SK-MEL-5 (cell line): ENCODE measurements around the gene PPFIBP1. TPM values are rescaled to one million over a fixed set of nuclear protein-coding genes. Genes with fewer than 3 reads are reported as not detected.
"Not testable (repeated sequence)": the region's sequence is repeated elsewhere in the genome, so short reads cannot be mapped to it uniquely, and the experiment has no call there.

Source experiments
- DNase-seq: peaks from one replicate; pipeline ENCODE4 v3.0.0-alpha.2; 2016; ENCODE audit warnings: low read depth, low spot score
- in situ Hi-C: cut with HindIII; loops from 2 replicates; pipeline ENCODE4 v1.10.0; 2016; ENCODE audit warnings: low sequenced_read_pairs, high pct_unique_total_duplicates, low pct_unique_long_range_greater_than_20kb
- total RNA-seq: library from RNA; depleted of rRNA; stranded (reverse); fragments of >200 nt; shearing (Covaris generic); gene quantifications from 2 replicates; pipeline ENCODE4 v1.2.3, GENCODE V29; 2014

The PPFIBP1 gene
- total RNA-seq, 1 experiment from 2014 or later, result 55.8 TPM

GRCh38 chr12:27696293-27696652, 172.3 kb downstream of the PPFIBP1 start, which contains the start of gene REP15:
TSS of gene REP15 (plus strand) at chr12:27696447. CDS start at chr12:27696563, 116 bp downstream.
- no peak for DNase-seq
- in situ Hi-C loops, result no loop called here

GRCh38 chr12:27696864-27697564, 173.0 kb downstream of the PPFIBP1 start:
- in situ Hi-C loops, result no loop called here
- DNase-seq, result no peak

GRCh38 chr12:27703720-27704452, 179.9 kb downstream of the PPFIBP1 start:
- in situ Hi-C loops, result no loop called here
- peak; percentile 91 for DNase-seq

- in situ Hi-C loops, result no loop called here
- DNase-seq, result peak; percentile 4
These were observed 181.3 kb downstream of the PPFIBP1 start for GRCh38 chr12:27705263-27705662.

GRCh38 chr12:27707216-27707615, 183.2 kb downstream of the PPFIBP1 start:
- in situ Hi-C loops, result no loop called here
- DNase-seq, result no peak

- no peak for DNase-seq
- in situ Hi-C loops, result no loop called here
These were observed 185.4 kb downstream of the PPFIBP1 start for GRCh38 chr12:27709212-27709931.

- in situ Hi-C loops, result no loop called here
- peak; percentile 40 for DNase-seq
These were observed 186.1 kb downstream of the PPFIBP1 start for GRCh38 chr12:27709932-27710591.

GRCh38 chr12:27710592-27711316, 186.7 kb downstream of the PPFIBP1 start, which contains the start of gene MRPS35:
TSS of gene MRPS35 (plus strand) at chr12:27710832. CDS start at chr12:27710844, 12 bp downstream.
- in situ Hi-C loops, result no loop called here
- DNase-seq, result peak; percentile 89

- in situ Hi-C loops, result no loop called here
These were observed 187.3 kb downstream of the PPFIBP1 start for GRCh38 chr12:27711317-27711682.

GRCh38 chr12:27711967-27712366, 188.0 kb downstream of the PPFIBP1 start:
- in situ Hi-C loops, result no loop called here
- DNase-seq, result no peak

More at GRCh38 chr12:27711317-27711682, 187.3 kb downstream of the PPFIBP1 start:
- peak; percentile 9 for DNase-seq

GRCh38 chr12:27723212-27723611, 199.2 kb downstream of the PPFIBP1 start:
- DNase-seq, result no peak
- in situ Hi-C loops, result no loop called here

- DNase-seq, result no peak
- in situ Hi-C loops, result no loop called here
These were observed 206.1 kb downstream of the PPFIBP1 start for GRCh38 chr12:27730097-27730588.

GRCh38 chr12:27732281-27732680, 208.3 kb downstream of the PPFIBP1 start:
- in situ Hi-C loops, result no loop called here
- peak; percentile 55 for DNase-seq

- in situ Hi-C loops, result no loop called here
- DNase-seq, result peak; percentile 55
These were observed 209.1 kb downstream of the PPFIBP1 start for GRCh38 chr12:27733052-27733656.

- in situ Hi-C loops, result no loop called here
These were observed 209.8 kb downstream of the PPFIBP1 start for GRCh38 chr12:27733791-27734190.

GRCh38 chr12:27734321-27734720, 210.3 kb downstream of the PPFIBP1 start:
- in situ Hi-C loops, DNase-seq: not testable (repeated sequence)

More at GRCh38 chr12:27733791-27734190, 209.8 kb downstream of the PPFIBP1 start:
- DNase-seq, result no peak

- DNase-seq, result no peak
These were observed 219.6 kb downstream of the PPFIBP1 start for GRCh38 chr12:27743601-27744000.

More at GRCh38 chr12:27743601-27744000, 219.6 kb downstream of the PPFIBP1 start:
- in situ Hi-C loops, result no loop called here
